Lower leg skin (tissue), 3 donors: ENCODE results near the gene S1PR2.

Source experiments
- POLR2A ChIP-seq, 2 donors: fragments of 450-650 bp; IDR thresholded peaks; one replicate each; pipeline ENCODE4 v1.6.1; 2016 to 2017; ENCODE audit warnings: antibody characterized with exemption in 2 of 2, mild to moderate bottlenecking in 1 of 2, moderate library complexity in 1 of 2
- TF ChIP-seq, protein P1 (sequence below), 3 donors: fragments of 450-650 bp; IDR thresholded peaks; one replicate each; pipeline ENCODE4 v1.5.1; 2016; ENCODE audit warnings: antibody characterized with exemption in 3 of 3, mild to moderate bottlenecking in 3 of 3, moderate library complexity in 2 of 3

GRCh38 chr19:10258080-10258710 lies 27.1 kb upstream of the S1PR2 start:
- TF ChIP-seq, protein P1, sequence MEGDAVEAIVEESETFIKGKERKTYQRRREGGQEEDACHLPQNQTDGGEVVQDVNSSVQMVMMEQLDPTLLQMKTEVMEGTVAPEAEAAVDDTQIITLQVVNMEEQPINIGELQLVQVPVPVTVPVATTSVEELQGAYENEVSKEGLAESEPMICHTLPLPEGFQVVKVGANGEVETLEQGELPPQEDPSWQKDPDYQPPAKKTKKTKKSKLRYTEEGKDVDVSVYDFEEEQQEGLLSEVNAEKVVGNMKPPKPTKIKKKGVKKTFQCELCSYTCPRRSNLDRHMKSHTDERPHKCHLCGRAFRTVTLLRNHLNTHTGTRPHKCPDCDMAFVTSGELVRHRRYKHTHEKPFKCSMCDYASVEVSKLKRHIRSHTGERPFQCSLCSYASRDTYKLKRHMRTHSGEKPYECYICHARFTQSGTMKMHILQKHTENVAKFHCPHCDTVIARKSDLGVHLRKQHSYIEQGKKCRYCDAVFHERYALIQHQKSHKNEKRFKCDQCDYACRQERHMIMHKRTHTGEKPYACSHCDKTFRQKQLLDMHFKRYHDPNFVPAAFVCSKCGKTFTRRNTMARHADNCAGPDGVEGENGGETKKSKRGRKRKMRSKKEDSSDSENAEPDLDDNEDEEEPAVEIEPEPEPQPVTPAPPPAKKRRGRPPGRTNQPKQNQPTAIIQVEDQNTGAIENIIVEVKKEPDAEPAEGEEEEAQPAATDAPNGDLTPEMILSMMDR (IDR thresholded peaks at IDR 0.05): no peak
- TF ChIP-seq POLR2A (IDR thresholded peaks at IDR 0.05): no peak
